Panc1 (cell line): Measurements from ENCODE around the gene DTHD1. TPM values are rescaled to one million over a fixed set of nuclear protein-coding genes. Genes with fewer than 3 reads are reported as not detected.

Experiments
- ATAC-seq: fragments of 200-7000 bp; cut with Tn5 transposase; 2 replicates; pipeline ENCODE4 v1.9.1; 2020; ENCODE audit warnings: mild to moderate bottlenecking, moderate library complexity
- BruUV-seq: library from RNA; stranded (reverse); fragments of 400-500 nt; replicated peaks from 2 replicates; lab custom pipeline; 2021; lab: Mats Ljungman, UMichigan
- CTCF ChIA-PET: fragments of 300-600 bp; sonication (Branson Sonifier 250); formaldehyde crosslinking; loops from one replicate; lab custom pipeline; 2022; ENCODE audit warnings: antibody characterized with exemption; lab: Charles Lee
- POLR2A ChIA-PET: fragments of 300-600 bp; sonication (Branson Sonifier 250); formaldehyde crosslinking; loops from one replicate; lab custom pipeline; 2022; ENCODE audit warnings: antibody characterized with exemption; lab: Charles Lee
- DNase-seq: peaks from one replicate; pipeline ENCODE4 v3.0.0-alpha.2; 2010; ENCODE audit warnings: low read depth, low spot score
- H3K27ac ChIP-seq: 2 replicates; pipeline ENCODE4 v1.5.1; 2011; ENCODE audit warnings: mild to moderate bottlenecking, low read length, inconsistent platforms
- H3K27me3 ChIP-seq: fragments of 200-500 bp; sonication (Bioruptor generic); 2 replicates; pipeline ENCODE4 v1.6.0; 2014; ENCODE audit warnings: low read length, inconsistent platforms; ENCODE audit not compliant: control insufficient read depth, insufficient read depth
- H3K36me3 ChIP-seq: fragments of 200-500 bp; sonication (Bioruptor generic); 2 replicates; pipeline ENCODE4 v1.5.1; 2014; ENCODE audit warnings: inconsistent platforms, mild to moderate bottlenecking, low read length, moderate library complexity; ENCODE audit not compliant: control insufficient read depth, insufficient read depth
- H3K4me1 ChIP-seq: 2 replicates; pipeline ENCODE4 v1.5.1; 2011; ENCODE audit warnings: inconsistent platforms, mild to moderate bottlenecking, low read length, moderate library complexity; ENCODE audit not compliant: control insufficient read depth, insufficient read depth
- H3K4me3 ChIP-seq, 2 experiments: 2 replicates each; pipeline ENCODE4 v1.5.1; 2011 to 2012; ENCODE audit warnings: low read depth in 2 of 2, low read length in 2 of 2, mild to moderate bottlenecking in 2 of 2, inconsistent platforms in 1 of 2, moderate library complexity in 1 of 2
- H3K9me3 ChIP-seq: fragments of 200-500 bp; sonication (Bioruptor generic); 2 replicates; pipeline ENCODE4 v1.5.1; 2014; ENCODE audit warnings: low read depth, mild to moderate bottlenecking, inconsistent platforms, low read length, moderate library complexity; ENCODE audit not compliant: control insufficient read depth, insufficient read depth
- CTCF ChIP-seq: fragments of 450-650 bp; IDR thresholded peaks from 2 replicates; pipeline ENCODE4 v1.5.1; 2017; ENCODE audit warnings: mild to moderate bottlenecking
- POLR2AphosphoS5 ChIP-seq: IDR thresholded peaks from 2 replicates; pipeline ENCODE4 v1.6.1; 2012; ENCODE audit warnings: mild to moderate bottlenecking, low read depth, low read length, moderate library complexity
- REST ChIP-seq, 2 experiments: IDR thresholded peaks; 2 replicates each; pipeline ENCODE4 v1.6.1; 2011 to 2012; ENCODE audit warnings: low read depth in 2 of 2, control low read depth in 1 of 2, low read length in 1 of 2, mild to moderate bottlenecking in 1 of 2, moderate library complexity in 1 of 2; ENCODE audit not compliant: insufficient read depth in 1 of 2
- SIN3A ChIP-seq: IDR thresholded peaks from 2 replicates; pipeline ENCODE4 v1.6.1; 2012; ENCODE audit warnings: low read depth, mild to moderate bottlenecking, low read length, moderate library complexity, borderline replicate concordance; ENCODE audit not compliant: insufficient read depth
- TCF7L2 ChIP-seq: IDR thresholded peaks from 2 replicates; pipeline ENCODE4 v1.6.1; 2011; ENCODE audit warnings: mild to moderate bottlenecking, low read depth, low read length, inconsistent platforms
- in situ Hi-C: cut with HindIII; loops from 2 replicates; pipeline ENCODE4 v1.10.0; 2016; ENCODE audit warnings: low sequenced_read_pairs, low pct_unique_long_range_greater_than_20kb
- intact Hi-C: fragments of 100-400 bp; cut with micrococcal nuclease; formaldehyde crosslinking; loops from one replicate; pipeline ENCODE4 v1.10.0; 2022; ENCODE audit not compliant: unreplicated experiment
- total RNA-seq: library from RNA; stranded (reverse); gene quantifications from one replicate; pipeline ENCODE4 v1.2.1, GENCODE V29; 2021; ENCODE audit not compliant: unreplicated experiment

Gene DTHD1
- total RNA-seq, 1 experiment from 2014 or later = not detected

GRCh38 chr4:36320117-36320896, 38.9 kb downstream of the DTHD1 start:
- no TSS peak for BruUV-seq
- TF ChIP-seq POLR2AphosphoS5 = no peak
- TF ChIP-seq REST (IDR thresholded peaks at IDR 0.05; ENCODE audit: insufficient read depth in 1 of 2, low read depth in 2 of 2, low read length in 1 of 2) = no peak
- TF ChIP-seq SIN3A = no peak
- no peak for TF ChIP-seq CTCF
- TF ChIP-seq TCF7L2 = no peak
- DNase-seq (no peak), ATAC-seq (no peak)
- ChIA-PET CTCF (no interaction called here), POLR2A (no interaction called here)
- no peak overlapping the region for H3K4me3 ChIP-seq
- intact Hi-C loops (no loop called here), in situ Hi-C loops (no loop called here)
- no peaks in the 10 kb centered on the region for H3K9me3 ChIP-seq
- H3K27ac ChIP-seq = no peak overlapping the region
- no peaks in the 10 kb centered on the region for H3K4me1 ChIP-seq
- no peaks in the 10 kb centered on the region for H3K27me3 ChIP-seq
- no peaks in the 10 kb centered on the region for H3K36me3 ChIP-seq

GRCh38 chr4:36321176-36321575, 39.8 kb downstream of the DTHD1 start:
- in situ Hi-C loops = no loop called here
- H3K27ac ChIP-seq = no peak overlapping the region
- H3K4me1 ChIP-seq = no peaks in the 10 kb centered on the region
- ChIA-PET CTCF (no interaction called here), POLR2A (no interaction called here)
- DNase-seq (no peak), ATAC-seq (no peak)
- intact Hi-C loops = no loop called here
- no peaks in the 10 kb centered on the region for H3K27me3 ChIP-seq
- no TSS peak for BruUV-seq
- no peaks in the 10 kb centered on the region for H3K9me3 ChIP-seq
- TF ChIP-seq POLR2AphosphoS5 = no peak
- no peak for TF ChIP-seq CTCF
- no peak for TF ChIP-seq TCF7L2
- no peak overlapping the region for H3K4me3 ChIP-seq
- no peaks in the 10 kb centered on the region for H3K36me3 ChIP-seq
